Measurements from ENCODE around the gene CDKL2.
"Not testable (repeated sequence)": the region's sequence is repeated elsewhere in the genome, so short reads cannot be mapped to it uniquely, and the experiment has no call there.

Gene CDKL2

DNA sequence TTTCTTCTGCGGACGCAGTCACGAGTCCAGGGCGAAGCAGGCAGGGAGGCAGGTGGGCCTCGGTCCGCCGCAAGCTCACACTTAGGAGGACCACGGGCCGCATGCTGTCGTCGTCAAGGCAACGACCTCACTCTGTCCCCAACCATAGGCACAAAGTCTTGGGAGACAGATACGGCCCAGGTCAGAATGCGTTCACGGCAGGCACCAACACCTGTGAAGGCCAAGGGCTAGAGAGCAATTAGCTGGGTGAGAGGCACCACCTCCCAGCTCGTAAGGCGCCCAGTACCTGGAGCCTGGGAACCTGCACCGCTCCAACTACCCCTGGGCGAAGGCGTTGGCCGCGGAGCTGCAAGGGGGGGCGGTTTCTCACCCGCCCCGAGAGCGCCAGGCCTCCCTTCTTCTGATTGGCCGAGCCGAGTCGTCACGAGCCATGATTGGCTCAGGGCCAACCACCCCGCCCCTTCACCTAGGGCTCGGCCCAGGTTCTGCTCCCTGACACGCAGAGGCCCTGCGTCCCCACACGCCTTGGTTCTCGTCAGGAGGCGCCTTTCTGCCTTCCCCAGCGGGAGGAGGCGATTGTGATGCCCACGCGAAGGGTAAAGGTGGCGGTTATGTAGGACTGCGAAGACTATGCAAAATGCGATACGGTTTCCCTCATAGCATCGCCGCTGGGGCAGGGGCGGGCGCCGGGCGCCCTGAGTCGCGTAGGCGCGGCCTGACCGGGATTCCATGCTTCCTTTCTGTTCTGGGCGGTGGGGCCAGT lies at the start of gene CDKL2:
CDKL2 (minus strand) TSS at position 355 of the 763 bp plus-strand sequence. CDS start 4,540 bp downstream, outside the sequence.
- peak; percentile 80 for DNase-seq (ENCODE audit: low spot score)

- DNase-seq (ENCODE audit: low spot score) = no peak
Measured at GRCh38 chr4:75678965-75679364, 48.6 kb upstream of the CDKL2 start.

GRCh38 chr4:75678473-75678872 lies 48.1 kb upstream of the CDKL2 start:
- no peak for DNase-seq (ENCODE audit: low spot score)

DNA sequence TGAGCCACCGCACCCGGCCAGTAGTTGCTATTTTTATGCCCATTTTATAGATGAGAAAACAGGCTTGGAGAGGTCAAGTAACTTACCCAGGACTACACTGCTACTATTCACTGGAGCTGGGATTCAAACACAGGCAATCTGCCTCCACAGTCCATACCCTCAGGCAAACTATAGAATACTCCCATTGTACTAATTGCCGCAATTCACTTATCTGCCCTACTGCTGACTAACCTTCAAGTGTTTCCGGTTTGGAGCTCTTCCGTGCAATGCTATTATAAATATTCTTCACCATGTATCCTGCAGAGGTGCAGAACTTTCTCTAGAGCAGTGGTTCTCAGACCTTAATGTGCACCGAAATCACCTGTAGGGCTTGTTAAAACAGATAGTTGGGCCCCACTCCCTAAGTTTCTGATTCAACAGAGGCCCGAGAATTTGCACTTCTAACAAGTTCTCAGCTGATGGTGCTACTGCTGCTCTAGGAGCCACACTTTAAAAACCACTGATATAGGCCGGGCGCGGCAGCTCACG lies 44.7 kb upstream of the CDKL2 start:
- DNase-seq (ENCODE audit: low spot score) = no peak

GRCh38 chr4:75673959-75674328 lies 43.6 kb upstream of the CDKL2 start:
- DNase-seq (ENCODE audit: low spot score) = no peak

- DNase-seq (ENCODE audit: low spot score) = peak; percentile 98
Measured at GRCh38 chr4:75673027-75673958, 43.0 kb upstream of the CDKL2 start, which contains the start of gene G3BP2. Gene G3BP2, minus strand, starts transcription at chr4:75673411. Its CDS starts 11,386 bp downstream, at chr4:75662025.

DNA sequence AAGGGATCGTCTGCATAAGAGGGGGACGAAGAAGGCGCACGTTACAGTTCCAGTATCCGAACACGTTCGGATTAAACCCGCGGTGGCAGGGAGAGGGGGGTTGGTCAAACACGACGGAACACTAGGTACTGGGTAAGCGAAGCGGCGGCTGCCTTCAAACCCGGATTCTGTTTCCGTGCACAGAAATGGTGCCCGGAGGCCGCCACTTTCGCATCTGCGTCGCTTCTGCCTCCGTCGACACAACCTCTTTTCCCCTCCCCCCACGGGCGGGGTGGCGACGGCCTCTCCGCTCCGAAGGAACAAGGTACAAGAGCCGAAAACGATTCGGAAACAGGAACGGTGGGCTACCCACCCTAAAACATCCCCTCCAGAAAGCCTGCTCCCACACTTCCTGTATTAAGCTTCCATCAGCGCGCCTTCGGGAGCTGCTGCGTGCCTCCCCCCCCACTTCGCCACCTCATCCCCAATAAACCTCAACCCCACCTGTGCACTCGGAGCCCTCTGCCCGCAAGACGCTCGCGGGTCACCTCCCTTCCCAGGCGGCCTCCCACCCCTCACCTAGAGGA lies 42.2 kb upstream of the CDKL2 start:
- peak; percentile 44 for DNase-seq (ENCODE audit: low spot score)

GRCh38 chr4:75671802-75672421 lies 41.6 kb upstream of the CDKL2 start:
- DNase-seq (ENCODE audit: low spot score) = no peak

- DNase-seq (ENCODE audit: low spot score) = no peak
Measured at GRCh38 chr4:75668596-75668995, 38.3 kb upstream of the CDKL2 start.

GRCh38 chr4:75667636-75668035 lies 37.3 kb upstream of the CDKL2 start:
- DNase-seq (ENCODE audit: low spot score) = not testable (repeated sequence)

DNA sequence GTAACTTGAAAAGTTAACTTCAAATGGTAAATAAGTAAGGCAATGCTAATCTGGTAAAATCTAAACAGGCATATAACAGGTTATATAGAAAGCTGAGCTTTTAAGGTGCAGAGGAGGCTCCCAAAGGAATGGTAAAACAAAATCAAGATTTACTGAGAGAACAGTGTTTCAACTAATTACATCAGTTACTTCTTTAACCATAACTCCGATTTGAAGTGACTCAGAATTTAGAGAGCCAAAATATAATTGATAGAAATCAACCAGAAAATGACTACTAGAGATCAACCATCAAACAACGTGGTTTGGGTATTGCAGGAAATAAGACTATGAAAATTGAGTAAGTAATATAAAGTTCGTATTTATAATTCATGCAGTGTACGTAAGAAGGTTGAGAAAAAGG lies 36.0 kb upstream of the CDKL2 start:
- no peak for DNase-seq (ENCODE audit: low spot score)

DNA sequence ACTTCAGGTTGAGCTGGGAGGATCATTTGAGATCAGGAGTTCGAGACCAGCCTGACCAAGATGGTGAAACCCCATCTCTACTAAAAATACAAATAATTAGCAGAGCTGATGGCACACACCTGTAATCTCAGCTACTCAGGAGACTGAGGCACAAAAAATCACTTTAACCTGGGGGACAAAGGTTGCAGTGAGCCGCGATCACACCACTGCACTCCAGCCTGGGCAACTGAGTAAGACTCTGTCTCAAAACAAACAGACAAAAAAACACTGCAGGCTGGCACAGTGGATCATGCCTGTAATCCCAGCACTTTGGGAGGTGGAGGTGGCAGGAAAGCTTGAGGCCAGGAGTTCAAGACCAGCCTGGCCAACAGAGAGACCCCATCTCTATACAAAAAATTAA lies 34.3 kb upstream of the CDKL2 start:
- not testable (repeated sequence) for DNase-seq (ENCODE audit: low spot score)

GRCh38 chr4:75662626-75663025 lies 32.3 kb upstream of the CDKL2 start:
- DNase-seq (ENCODE audit: low spot score) = no peak

- no peak for DNase-seq (ENCODE audit: low spot score)
Measured at GRCh38 chr4:75660491-75660890, 30.2 kb upstream of the CDKL2 start.

GRCh38 chr4:75659512-75660031 lies 29.2 kb upstream of the CDKL2 start:
- no peak for DNase-seq (ENCODE audit: low spot score)

GRCh38 chr4:75658876-75659275 lies 28.5 kb upstream of the CDKL2 start:
- DNase-seq (ENCODE audit: low spot score) = no peak

DNA sequence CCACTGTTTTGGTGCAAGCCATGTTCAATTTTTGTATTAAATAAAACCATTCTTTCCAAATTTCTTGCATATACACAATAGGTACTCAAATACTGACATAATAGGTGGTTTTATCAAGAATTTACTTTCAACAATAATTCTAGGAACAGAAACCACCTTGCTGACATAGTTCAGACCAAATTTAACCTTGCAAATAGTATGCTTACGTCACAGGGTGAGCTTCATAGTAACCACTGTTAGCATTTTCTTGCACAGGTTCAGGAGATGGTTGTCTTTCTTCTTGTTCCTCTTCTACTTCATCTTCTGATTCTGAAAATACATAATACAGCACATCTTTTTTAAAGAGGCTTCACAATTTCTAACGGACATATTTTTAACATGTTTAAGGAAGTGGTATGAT lies 25.2 kb upstream of the CDKL2 start:
- DNase-seq (ENCODE audit: low spot score) = no peak

DNA sequence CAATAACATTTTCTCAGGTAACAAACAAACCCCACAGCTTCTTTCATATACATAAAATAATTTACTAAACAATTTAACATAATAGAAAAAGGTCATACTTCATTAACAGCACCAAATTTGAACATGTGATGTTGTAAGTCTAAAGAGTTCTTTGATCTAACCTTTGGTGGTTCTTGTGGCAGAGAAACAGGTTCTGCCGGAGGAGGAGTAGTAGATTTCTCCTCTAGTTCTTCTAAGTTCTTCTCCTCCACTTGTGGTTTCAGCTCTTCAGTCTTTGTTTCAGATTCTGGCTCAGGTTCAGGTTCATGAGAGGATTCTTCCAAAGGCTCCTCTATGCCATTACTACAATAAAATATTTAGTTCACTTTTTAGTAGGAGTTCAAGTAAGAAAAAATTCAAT lies 24.6 kb upstream of the CDKL2 start:
- DNase-seq (ENCODE audit: low spot score) = no peak

DNA sequence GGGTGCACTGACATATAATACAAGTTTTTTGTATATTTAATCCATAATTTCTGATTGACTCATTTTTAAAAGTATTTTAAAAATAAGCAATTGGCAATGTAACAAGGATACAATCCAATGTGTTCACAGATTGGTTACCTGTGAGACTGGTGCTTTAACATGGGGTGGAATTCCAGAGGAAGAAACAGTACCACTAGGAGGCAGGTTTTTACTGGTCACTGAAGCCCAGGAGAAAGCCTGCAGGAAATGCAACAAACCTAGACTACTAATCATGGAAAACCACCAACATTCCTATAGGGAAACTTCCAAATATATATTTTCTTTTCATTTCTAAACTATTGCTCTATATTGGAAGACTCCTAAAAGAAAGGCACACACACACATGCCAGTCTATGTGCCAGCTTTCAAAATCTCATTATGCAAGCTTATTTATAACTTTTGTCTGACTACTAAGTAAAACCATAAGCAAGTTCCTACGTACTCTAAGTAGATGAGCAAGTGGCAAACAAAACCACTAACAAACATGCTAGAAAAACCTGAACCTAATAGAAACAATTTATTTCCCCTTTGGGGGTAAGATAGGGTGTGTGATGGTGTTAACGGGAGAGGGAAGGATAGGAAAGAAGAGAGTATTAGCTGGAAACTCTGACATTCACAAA lies 23.6 kb upstream of the CDKL2 start:
- no peak for DNase-seq (ENCODE audit: low spot score)

GRCh38 chr4:75644095-75644494 lies 13.8 kb upstream of the CDKL2 start:
- no peak for DNase-seq (ENCODE audit: low spot score)

GRCh38 chr4:75643651-75644050 lies 13.3 kb upstream of the CDKL2 start:
- DNase-seq (ENCODE audit: low spot score) = no peak
